ENCODE data around the gene SEC14L5.

SEC14L5 gene

DNA sequence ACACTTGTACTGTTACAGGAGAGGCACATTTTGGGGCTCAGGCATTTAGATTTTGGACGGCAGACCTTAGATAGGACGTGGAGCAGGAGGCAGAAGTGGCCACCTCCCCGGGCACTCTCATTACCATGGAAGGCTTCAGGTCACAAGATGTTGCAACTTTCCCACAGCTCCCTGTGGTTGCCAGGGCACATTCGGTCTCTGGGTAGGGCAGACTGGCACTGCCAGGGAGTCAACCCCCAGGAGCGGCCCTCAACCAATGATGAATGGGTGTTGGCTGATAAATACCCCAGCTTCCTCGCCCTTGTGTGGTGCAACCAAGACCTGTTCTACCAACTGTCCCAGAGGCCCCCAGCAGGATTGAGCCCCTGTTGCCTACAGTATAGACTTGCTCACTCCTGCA is 64.4 kb downstream of the SEC14L5 start:
- Mint-ChIP-seq H3K4me1 (no peaks in the 10 kb centered on the region), H3K27ac (no peak overlapping the region), H3K27me3 (peaks cover 1% of the 10 kb centered on the region), H3K9me3 (no peaks in the 10 kb centered on the region), H3K36me3 (no peaks in the 10 kb centered on the region), H3K4me3 (no peak overlapping the region)

GRCh38 chr16:5024632-5025031 is 66.5 kb downstream of the SEC14L5 start:
- Mint-ChIP-seq H3K27me3 (peaks cover 1% of the 10 kb centered on the region), H3K27ac (no peak overlapping the region), H3K36me3 (no peaks in the 10 kb centered on the region)

DNA sequence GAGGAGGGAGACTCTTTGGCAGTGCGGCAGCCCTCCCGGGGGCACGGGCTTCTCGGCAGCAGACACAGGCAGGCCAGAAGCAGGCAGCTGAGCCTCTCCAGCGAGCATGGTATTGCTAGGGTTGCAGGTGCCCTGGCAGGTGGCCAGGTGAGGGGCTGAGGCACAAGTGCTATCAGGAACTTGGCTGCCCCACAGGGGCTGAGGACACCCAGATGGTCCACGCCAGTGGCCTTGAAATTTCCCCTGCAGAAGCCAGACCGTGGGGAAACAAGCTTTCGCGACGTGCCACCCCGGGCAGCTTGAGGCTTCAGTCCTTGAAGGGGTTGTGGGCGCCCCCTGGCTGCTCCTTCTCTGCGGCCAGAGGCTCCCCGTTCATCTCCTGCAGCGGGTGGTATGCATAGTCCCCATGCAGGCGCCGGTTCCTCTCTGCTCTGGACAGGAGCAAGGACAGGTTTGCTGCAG is 67.1 kb downstream of the SEC14L5 start:
- H3K36me3 Mint-ChIP-seq: no peaks in the 10 kb centered on the region
- peaks cover 1% of the 10 kb centered on the region for H3K27me3 Mint-ChIP-seq
- no peaks in the 10 kb centered on the region for H3K4me1 Mint-ChIP-seq
- H3K9me3 Mint-ChIP-seq: no peaks in the 10 kb centered on the region
- no peak overlapping the region for H3K4me3 Mint-ChIP-seq
- no peak overlapping the region for H3K27ac Mint-ChIP-seq

More at GRCh38 chr16:5024632-5025031, 66.5 kb downstream of the SEC14L5 start:
- Mint-ChIP-seq H3K9me3 (no peaks in the 10 kb centered on the region), H3K4me3 (no peak overlapping the region), H3K4me1 (no peaks in the 10 kb centered on the region)

DNA sequence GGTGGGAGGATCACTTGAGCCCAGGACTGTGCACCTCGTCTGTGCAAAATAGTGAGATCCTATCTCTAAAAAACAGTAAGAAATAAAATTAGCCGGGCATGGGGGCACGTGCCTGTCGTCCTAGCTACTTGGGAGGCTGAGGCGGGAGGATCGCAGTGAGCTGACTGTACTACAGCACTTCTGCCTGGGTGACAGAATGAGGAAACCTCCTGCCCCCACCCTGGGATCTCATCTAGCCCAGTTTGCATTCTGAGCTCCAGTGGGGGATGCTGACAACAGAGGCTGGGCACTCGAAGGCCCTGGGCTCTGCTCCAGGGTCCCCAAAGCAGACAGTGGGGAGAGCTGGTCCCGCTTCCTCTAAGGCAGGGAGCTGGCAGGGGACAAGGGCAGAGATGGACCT is 68.5 kb downstream of the SEC14L5 start:
- no peak overlapping the region for H3K27ac Mint-ChIP-seq
- H3K9me3 Mint-ChIP-seq: no peaks in the 10 kb centered on the region
- no peaks in the 10 kb centered on the region for H3K36me3 Mint-ChIP-seq
- peaks cover 1% of the 10 kb centered on the region for H3K4me1 Mint-ChIP-seq
- no peak overlapping the region for H3K4me3 Mint-ChIP-seq
- H3K27me3 Mint-ChIP-seq: peaks cover under 1% of the 10 kb centered on the region

GRCh38 chr16:5027086-5027485 is 69.0 kb downstream of the SEC14L5 start:
- Mint-ChIP-seq H3K4me1 (peaks cover 5% of the 10 kb centered on the region), H3K27ac (no peak overlapping the region), H3K36me3 (no peaks in the 10 kb centered on the region), H3K27me3 (no peaks in the 10 kb centered on the region), H3K9me3 (no peaks in the 10 kb centered on the region), H3K4me3 (no peak overlapping the region)

- H3K4me3 Mint-ChIP-seq: no peak overlapping the region
- peaks cover 9% of the 10 kb centered on the region for H3K4me1 Mint-ChIP-seq
- H3K9me3 Mint-ChIP-seq: no peaks in the 10 kb centered on the region
- no peaks in the 10 kb centered on the region for H3K36me3 Mint-ChIP-seq
- H3K27me3 Mint-ChIP-seq: no peaks in the 10 kb centered on the region
- H3K27ac Mint-ChIP-seq: no peak overlapping the region
These were observed 69.6 kb downstream of the SEC14L5 start for GRCh38 chr16:5027575-5028235.

DNA sequence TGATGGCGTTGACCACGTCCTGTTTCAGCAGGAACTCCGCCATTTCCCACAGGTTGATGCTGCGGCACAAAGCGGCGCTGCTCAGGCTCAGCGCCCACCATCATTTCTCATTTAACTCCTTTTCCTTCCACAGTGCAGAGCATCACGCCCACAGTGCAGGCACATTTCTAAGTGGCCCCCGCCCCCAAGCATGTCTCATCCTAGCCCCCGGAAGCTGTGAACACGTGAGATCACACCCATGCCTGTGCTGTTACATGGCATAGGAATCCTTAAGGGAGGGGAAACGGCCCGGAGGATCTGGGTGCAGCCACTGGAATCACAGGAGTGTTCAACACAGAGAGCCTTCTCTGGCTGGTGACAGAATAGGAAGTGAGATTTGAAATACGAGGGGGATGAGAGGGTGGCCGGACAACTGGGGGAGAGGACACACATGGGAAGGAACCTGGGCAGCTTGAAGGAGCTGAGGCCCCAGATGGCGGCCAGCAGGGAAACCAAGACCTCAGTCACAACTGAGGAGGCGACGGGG is 70.9 kb downstream of the SEC14L5 start:
- Mint-ChIP-seq H3K27ac (no peak overlapping the region), H3K4me1 (peaks cover 15% of the 10 kb centered on the region), H3K36me3 (no peaks in the 10 kb centered on the region), H3K27me3 (no peaks in the 10 kb centered on the region), H3K4me3 (no peak overlapping the region), H3K9me3 (no peaks in the 10 kb centered on the region)

GRCh38 chr16:5030251-5030870 is 72.2 kb downstream of the SEC14L5 start:
- no peak overlapping the region for H3K4me3 Mint-ChIP-seq
- H3K4me1 Mint-ChIP-seq: peaks cover 27% of the 10 kb centered on the region
- no peaks in the 10 kb centered on the region for H3K27me3 Mint-ChIP-seq
- no peaks in the 10 kb centered on the region for H3K36me3 Mint-ChIP-seq
- no peak overlapping the region for H3K27ac Mint-ChIP-seq
- H3K9me3 Mint-ChIP-seq: no peaks in the 10 kb centered on the region

DNA sequence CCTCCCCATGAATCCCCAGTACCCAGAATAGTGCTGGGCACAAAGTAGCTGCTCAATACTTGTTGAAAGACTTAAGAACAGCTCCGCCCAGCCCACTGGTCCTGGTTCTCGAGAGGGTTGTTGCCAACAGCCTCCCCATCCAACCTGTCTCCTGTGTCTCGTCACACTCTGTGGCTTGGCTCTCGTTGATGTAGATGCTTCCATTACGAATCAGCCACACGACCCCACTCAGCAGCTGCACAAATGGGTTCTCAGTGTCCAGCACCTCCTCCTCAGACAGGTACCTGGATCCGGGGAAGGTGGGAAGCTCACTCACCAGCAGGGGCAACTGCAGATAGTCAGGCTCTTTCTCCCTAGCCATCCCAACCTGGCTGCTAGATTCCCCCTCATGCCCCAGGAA is 73.5 kb downstream of the SEC14L5 start:
- no peaks in the 10 kb centered on the region for H3K36me3 Mint-ChIP-seq
- H3K27ac Mint-ChIP-seq: no peak overlapping the region
- peak overlapping the region; percentile 42 for H3K4me3 Mint-ChIP-seq
- no peaks in the 10 kb centered on the region for H3K9me3 Mint-ChIP-seq
- no peaks in the 10 kb centered on the region for H3K27me3 Mint-ChIP-seq
- peaks cover 27% of the 10 kb centered on the region for H3K4me1 Mint-ChIP-seq

- Mint-ChIP-seq H3K4me3 (peak overlapping the region; percentile 83), H3K27me3 (no peaks in the 10 kb centered on the region), H3K9me3 (no peaks in the 10 kb centered on the region), H3K36me3 (no peaks in the 10 kb centered on the region), H3K4me1 (peaks cover 27% of the 10 kb centered on the region), H3K27ac (peak overlapping the region; percentile 82)
These were observed 74.6 kb downstream of the SEC14L5 start for GRCh38 chr16:5032748-5033167.

- H3K27ac Mint-ChIP-seq: peak within 1 kb of the TSS; percentile 95
- H3K36me3 Mint-ChIP-seq: no peaks in the 10 kb centered on the region
- no peaks in the 10 kb centered on the region for H3K9me3 Mint-ChIP-seq
- peak within 1 kb of the TSS; percentile 88 for H3K4me3 Mint-ChIP-seq
- H3K4me1 Mint-ChIP-seq: peaks cover 27% of the 10 kb centered on the region
- no peaks in the 10 kb centered on the region for H3K27me3 Mint-ChIP-seq
These were observed 75.4 kb downstream of the SEC14L5 start, which contains the start of gene NAGPA for GRCh38 chr16:5033256-5034166. Gene NAGPA (minus strand): TSS chr16:5033935. CDS start chr16:5033914, 21 bp downstream.

DNA sequence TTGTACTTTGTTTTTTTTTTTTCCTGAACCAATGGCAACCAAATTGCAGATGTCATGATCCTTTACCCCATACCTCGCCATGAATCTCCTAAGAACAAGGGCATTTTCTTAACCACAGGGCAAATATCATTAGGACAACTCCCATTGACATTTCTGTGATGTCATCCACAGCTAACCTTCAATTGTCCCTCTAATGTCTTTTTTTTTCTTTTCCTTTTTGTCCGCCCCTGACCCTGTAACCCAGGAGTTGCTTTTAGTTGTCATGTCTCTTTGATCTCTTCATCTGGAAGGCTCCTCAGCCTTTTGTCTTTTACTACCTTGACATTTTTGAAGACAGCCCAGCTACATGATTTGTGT is 76.0 kb downstream of the SEC14L5 start:
- Mint-ChIP-seq H3K27ac (peak overlapping the region; percentile 95), H3K36me3 (no peaks in the 10 kb centered on the region), H3K4me3 (peak overlapping the region; percentile 88), H3K27me3 (no peaks in the 10 kb centered on the region), H3K4me1 (peaks cover 27% of the 10 kb centered on the region), H3K9me3 (no peaks in the 10 kb centered on the region)

DNA sequence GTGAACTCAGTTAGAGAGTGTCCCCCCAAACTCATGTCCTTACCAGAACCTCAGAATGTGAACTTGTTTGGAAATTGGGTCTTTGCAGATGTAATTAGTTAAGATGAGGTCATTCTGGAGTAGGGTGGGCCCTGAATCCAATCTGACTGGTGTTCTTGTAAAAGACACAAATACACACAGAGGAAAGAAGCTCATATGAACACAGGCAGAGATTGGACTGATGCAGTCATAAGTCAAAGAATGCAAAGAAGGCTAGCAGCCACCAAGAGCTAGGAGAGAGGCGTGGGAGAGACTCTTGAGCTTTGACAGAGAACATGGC is 77.7 kb downstream of the SEC14L5 start:
- Mint-ChIP-seq H3K36me3 (no peaks in the 10 kb centered on the region), H3K9me3 (no peaks in the 10 kb centered on the region), H3K4me1 (peaks cover 27% of the 10 kb centered on the region), H3K27ac (no peak overlapping the region), H3K4me3 (no peak overlapping the region), H3K27me3 (no peaks in the 10 kb centered on the region)

- no peaks in the 10 kb centered on the region for H3K27me3 Mint-ChIP-seq
- H3K4me1 Mint-ChIP-seq: peaks cover 27% of the 10 kb centered on the region
- no peaks in the 10 kb centered on the region for H3K36me3 Mint-ChIP-seq
- H3K4me3 Mint-ChIP-seq: no peak overlapping the region
- no peak overlapping the region for H3K27ac Mint-ChIP-seq
- H3K9me3 Mint-ChIP-seq: no peaks in the 10 kb centered on the region
These were observed 78.4 kb downstream of the SEC14L5 start for GRCh38 chr16:5036228-5037156.

DNA sequence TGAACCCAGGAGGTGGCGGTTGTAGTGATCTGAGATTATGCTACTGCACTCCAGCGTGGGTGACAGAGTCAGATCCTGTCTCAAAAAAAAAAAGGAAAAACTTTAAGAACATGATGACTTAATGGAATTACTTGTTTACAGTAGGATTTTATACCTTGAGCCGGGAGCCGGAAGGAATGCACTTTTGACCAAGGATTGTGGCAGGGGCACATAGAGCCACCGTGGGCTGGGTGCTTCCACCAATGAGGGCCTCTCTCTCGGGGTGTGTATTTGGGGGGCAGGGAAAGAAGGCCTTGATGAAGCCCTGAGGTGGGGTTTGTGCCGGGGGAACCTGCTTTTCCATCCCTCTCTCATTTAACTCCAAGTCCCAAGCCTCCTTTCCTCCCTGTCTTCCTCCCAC is 82.3 kb downstream of the SEC14L5 start:
- Mint-ChIP-seq H3K4me3 (no peak overlapping the region), H3K27me3 (no peaks in the 10 kb centered on the region), H3K9me3 (no peaks in the 10 kb centered on the region), H3K4me1 (no peaks in the 10 kb centered on the region), H3K36me3 (no peaks in the 10 kb centered on the region), H3K27ac (no peak overlapping the region)

Data from activated naive CD4-positive, alpha-beta T cell treated with anti-CD3 and anti-CD28 coated beads, Interleukin-2, amount 50 U/mL, for 24 hours (primary cell).